Measurements from ENCODE around the gene TMEM94. TPM values are rescaled to one million over a fixed set of nuclear protein-coding genes. Genes with fewer than 3 reads are reported as not detected.

Gene TMEM94
- total RNA-seq, 1 donor = 21.1 TPM

Other genes starting within 250 kb of the TMEM94 start
- gene GGA3, start 195.0 kb upstream of the TMEM94 start, total RNA-seq = 36.9 TPM
- 27.1 TPM for gene MRPS7, start 194.8 kb upstream of the TMEM94 start, total RNA-seq
- gene MIF4GD, start 185.4 kb upstream of the TMEM94 start, total RNA-seq = 19.9 TPM
- gene SLC25A19, start 167.2 kb upstream of the TMEM94 start, total RNA-seq = 5.9 TPM
- gene GRB2, start 51.0 kb upstream of the TMEM94 start, total RNA-seq = 151 TPM
- gene CASKIN2, start 58.9 kb downstream of the TMEM94 start, total RNA-seq = 0.10 TPM
- gene TSEN54, start 59.9 kb downstream of the TMEM94 start, total RNA-seq = 14.7 TPM
- 13.2 TPM for gene LLGL2, start 69.1 kb downstream of the TMEM94 start, total RNA-seq
- gene MYO15B, start 131.2 kb downstream of the TMEM94 start, total RNA-seq = 75.9 TPM
- gene SMIM5, start 176.8 kb downstream of the TMEM94 start, total RNA-seq = 3.6 TPM
- gene RECQL5, start 210.5 kb downstream of the TMEM94 start, total RNA-seq = 7.8 TPM
- 105 TPM for gene SAP30BP, start 210.7 kb downstream of the TMEM94 start, total RNA-seq